HG03575 (cell line): ENCODE data around the gene SLC6A11.

ENCODE experiments used
- ATAC-seq: cut with Tn5 transposase; IDR thresholded peaks from one replicate; pipeline ENCODE4 v1.9.1; 2021; ENCODE audit not compliant: unreplicated experiment, insufficient number of reproducible peaks, low FRiP score; ENCODE audit errors: extremely low read depth

Gene SLC6A11

GRCh38 chr3:10824468-10824867, 8.4 kb downstream of the SLC6A11 start:
- ATAC-seq = no peak

DNA sequence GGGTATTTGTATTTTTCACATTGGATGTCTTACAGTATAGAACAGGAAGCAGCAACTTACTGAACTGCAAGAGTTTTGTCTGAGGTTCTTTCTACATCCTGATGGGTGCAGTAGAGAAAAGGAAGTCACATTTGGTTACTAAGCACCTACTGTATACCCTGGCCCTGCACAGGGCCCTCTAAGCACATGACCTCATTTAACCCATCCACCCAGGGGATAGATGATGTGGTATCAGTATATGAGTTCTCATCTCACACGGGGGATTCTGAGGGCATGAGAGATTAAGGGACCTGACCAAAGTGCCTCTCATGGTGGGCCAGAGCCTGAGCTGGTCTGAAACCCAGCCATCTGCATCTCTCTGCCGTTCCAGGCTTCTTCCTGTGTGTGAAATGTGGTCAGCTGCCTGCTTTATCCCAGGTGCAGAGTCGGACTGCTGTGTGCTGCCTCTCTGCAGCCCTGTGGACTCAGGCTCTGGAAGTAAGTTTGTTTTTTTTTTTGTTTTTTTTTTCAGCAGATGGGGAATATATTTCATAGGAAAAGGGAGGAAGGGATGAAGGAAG, 17.9 kb downstream of the SLC6A11 start:
- ATAC-seq = no peak

DNA sequence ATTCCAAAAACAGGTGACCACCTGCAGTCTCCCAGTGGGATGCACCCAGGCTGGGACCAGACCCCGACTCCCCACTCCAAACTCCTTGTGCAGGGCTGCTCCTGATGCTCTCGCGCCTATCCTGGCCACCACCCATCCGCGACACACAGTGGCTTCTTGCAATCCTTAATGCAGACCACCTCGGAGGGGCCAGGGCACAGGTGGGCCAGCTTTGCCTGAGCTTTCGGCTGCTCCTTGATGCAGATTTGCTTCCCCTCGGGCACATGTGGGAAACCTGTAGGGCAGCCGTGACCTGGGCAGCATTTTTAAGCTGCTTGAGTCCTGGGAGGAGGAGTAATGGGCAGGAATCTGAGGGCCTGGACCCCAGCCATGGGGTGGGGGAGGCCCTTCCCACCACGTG, 18.9 kb downstream of the SLC6A11 start:
- ATAC-seq = no peak

DNA sequence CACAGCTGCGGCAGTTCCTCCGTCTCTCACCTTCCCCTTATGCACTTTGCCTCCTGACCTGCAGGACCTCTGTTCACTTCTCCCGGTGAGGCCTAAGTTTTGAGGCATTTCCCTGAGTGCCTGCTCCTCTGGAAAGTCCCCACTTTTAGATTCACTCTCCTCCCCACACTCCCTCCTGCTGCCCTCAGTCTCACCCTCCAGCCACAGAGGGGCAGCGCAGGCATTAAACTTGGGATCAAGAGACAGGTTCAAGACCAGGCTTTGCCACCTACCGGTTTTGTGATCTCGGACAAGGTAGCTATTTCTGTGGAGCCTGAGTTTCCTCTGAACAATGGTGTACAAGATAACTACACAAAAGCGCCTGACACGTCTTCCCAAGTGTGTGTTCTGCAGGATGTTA, 19.4 kb downstream of the SLC6A11 start:
- no peak for ATAC-seq

- no peak for ATAC-seq
These were observed 20.6 kb downstream of the SLC6A11 start for GRCh38 chr3:10836676-10837075.

DNA sequence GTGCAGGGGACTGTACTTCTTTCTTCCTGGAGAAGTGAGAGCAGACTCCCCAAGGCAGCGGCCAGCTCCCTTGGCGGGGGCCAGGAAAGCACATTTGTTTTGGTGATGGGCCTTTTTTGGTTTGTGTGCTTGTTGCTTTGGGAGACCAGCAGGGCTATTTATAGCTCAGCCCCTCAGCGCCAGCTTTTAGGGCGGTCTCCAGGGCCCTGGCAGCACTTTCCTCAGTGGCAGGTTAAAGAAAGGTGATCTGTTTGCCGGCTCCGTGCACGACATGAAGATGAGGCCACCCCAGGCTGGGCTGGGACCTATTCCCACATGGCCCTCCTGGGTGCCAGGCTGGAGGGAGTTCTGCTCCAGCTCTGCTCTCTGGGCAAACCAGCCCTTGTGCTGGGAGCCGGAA, 21.8 kb downstream of the SLC6A11 start:
- no peak for ATAC-seq

- ATAC-seq = no peak
These were observed 23.1 kb downstream of the SLC6A11 start for GRCh38 chr3:10839167-10839566.

GRCh38 chr3:10841100-10841499, 25.1 kb downstream of the SLC6A11 start:
- no peak for ATAC-seq

GRCh38 chr3:10843378-10843777, 27.4 kb downstream of the SLC6A11 start:
- no peak for ATAC-seq

DNA sequence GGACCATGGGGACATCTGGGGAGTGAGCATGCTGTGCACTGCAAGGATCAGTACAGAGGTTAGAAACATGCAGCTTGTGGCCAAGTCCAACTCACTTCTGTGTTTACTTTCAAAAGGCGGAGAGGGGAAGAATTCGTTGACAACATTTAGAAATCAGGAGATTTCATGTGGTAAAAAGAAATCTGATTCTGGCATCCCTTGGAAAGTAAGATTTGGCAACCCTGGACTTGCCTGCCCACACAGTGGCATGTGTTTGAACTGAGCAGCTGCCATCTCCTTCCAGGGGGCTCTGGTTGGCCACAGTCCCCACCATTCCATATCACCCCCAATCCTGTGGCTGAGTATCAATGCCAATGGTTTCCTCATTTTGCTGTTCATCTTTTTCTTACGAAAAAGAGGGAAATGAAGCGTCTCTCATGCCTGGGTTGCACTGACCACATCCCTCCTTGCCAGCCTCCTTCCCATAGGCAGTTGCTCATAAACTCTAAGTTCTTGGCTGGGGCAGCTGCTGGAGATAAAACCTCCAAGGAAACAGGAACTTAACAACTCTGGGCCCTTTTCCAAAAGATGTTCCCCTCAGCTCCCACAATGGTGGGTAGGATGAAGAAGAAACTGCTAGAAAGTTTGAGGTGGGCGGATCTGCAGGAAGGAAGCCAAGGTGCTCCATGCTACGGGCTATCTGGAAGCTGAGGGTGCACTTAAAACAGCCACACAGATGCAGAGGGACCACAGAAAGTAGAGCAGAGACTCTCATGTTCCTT, 29.2 kb downstream of the SLC6A11 start:
- ATAC-seq = no peak

- peak; percentile 45 for ATAC-seq
These were observed 30.0 kb downstream of the SLC6A11 start for GRCh38 chr3:10845839-10846656.

- no peak for ATAC-seq
These were observed 30.6 kb downstream of the SLC6A11 start for GRCh38 chr3:10846657-10846975.

DNA sequence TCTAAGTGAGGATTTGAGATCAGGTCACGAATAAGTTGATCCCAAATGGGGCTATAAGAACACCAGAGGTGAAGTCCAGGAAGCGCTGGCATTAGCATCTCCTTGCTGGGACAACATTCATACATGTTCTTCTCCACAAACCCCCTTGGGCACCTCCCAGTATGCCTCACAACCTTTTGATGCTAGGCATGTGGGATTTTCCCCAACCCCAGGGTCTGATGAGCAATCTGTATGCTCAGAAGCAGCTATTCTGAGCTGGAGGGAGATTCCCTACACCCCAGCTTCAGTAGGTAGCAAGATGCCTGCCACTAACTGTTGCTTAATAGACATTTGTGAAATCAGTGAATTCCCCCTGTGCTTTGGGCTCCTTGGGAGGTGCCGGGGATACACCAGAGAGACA, 32.2 kb downstream of the SLC6A11 start:
- no peak for ATAC-seq

GRCh38 chr3:10852066-10852808, 36.2 kb downstream of the SLC6A11 start:
- no peak for ATAC-seq

DNA sequence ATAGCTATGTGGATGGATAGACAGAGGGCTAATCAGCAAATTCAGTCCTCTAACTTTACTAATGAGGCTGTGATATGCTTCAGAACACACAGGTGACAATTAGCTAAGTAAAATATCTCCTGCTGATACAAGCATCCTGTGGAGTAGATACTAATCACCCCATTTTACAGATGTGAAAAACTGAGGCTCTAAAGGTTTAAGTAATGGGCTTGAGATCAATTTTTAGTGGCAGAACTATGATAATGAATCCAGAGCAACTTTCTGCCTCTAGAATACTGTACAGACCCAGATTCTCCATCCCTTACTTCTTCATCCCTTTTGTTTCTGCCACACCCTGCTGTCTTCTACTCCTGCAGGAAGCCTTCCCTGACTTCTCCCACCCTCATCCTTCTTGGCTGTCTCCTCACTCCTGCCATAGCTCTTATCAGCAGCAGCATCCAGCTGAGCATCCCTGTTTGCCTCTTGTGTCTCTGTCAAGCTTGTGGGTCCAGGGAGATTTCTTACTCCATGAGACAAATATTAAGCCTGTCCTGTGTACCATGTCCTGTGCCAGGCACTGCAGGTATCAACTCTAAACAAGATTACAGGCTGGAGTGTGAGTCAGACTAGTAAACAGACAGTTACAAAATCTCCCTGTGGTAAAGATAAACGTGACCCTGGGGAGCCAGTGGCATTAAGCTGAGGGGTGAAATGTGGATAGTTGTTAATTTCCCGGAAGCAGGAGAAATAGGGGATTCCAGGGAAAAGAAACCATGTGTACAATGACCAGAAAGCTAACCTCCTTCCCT, 39.2 kb downstream of the SLC6A11 start:
- ATAC-seq = no peak

DNA sequence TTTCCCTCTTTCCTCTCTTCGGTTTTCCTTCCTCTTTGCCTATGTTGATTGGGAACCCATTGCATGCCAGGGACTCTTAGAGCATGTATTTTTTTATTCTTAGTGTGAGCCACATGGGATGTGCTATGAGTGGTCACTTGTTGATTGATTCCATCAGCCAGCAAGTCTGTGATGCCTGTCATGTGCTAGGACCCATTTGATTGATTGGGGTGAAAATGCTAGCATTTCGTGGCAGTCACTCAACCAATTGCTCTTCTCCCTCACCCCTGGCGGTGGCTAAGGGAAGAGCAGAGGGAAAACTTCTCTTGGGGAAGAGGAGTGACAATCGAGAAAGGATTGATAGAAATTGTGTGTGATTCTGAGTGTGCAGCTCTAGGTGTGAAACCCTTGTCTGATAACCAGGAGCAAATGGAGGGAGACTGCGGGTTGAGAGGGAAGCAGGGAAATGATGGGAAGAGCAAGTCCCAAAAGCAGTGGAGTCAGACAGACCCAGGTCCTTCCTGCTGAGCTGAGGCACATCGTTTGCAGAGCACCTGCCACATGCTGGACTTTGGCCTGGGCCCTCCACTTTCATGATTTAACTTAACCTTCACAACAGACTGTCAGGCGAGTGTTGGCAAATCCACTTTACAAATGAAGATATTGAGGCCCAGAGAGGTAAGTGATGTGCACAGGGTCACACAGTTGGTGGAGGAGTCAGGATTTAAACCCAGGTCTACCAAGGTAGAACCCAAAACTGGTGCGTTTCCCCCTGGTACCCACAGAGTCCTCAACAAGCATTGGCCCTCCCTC, 40.0 kb downstream of the SLC6A11 start:
- ATAC-seq = no peak

DNA sequence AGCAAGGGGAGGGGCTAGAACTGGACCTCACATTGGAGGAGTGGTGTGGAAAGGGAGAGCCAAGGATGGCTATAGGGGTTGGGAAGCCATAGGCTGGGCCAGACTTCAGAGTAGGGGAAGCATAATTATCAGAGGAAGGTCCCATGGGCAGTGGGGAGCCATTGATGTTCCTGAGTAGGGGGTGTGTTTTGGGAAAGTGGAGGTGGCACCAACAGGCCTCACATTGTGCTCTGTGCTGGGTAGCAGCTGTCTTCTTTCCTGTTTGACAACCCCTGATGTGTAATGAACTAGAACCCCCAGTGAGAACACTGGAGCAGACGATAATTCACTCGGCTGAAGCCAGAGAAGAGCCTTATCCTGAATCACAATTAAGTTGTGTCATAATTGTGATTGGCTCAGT, 41.2 kb downstream of the SLC6A11 start:
- ATAC-seq = no peak

DNA sequence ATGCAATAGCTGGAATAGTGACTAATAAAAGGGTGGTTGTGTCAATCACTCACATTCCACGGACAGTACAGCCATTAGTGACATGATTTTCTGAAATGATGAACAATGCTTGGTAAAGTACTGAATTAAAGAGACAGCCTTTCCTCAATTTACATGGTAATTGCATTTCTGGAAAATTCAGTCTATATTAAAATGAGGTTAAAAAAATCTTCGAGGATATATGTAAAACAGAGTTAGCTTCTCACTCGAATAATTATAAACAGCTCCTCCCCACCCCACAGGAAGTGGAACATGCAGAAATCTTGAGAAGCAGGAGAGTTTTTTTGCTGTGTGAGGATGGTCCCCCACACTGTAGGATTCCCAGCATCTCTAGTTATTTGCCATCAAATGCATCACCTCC, 42.1 kb downstream of the SLC6A11 start:
- ATAC-seq = no peak
